Testis (tissue), 3 donors: ENCODE measurements around the gene RNU1-3. TPM values are rescaled to one million over a fixed set of nuclear protein-coding genes. Genes with fewer than 3 reads are reported as not detected.
"Not testable (repeated sequence)": the region's sequence is repeated elsewhere in the genome, so short reads cannot be mapped to it uniquely, and the experiment has no call there.

Experiments used
- DNase-seq: peaks from one replicate; pipeline ENCODE4 v3.0.0-alpha.2; 2019
- H3K27ac ChIP-seq, 2 donors: fragments of 200-600 bp; sonication (generic); one replicate each; pipeline ENCODE4 v1.5.1; 2019
- H3K27me3 ChIP-seq: fragments of 200-600 bp; sonication (generic); one replicate; pipeline ENCODE4 v1.5.1; 2019
- H3K36me3 ChIP-seq: fragments of 200-600 bp; sonication (generic); one replicate; pipeline ENCODE4 v1.5.1; 2017; ENCODE audit warnings: low read depth; ENCODE audit errors: missing control alignments
- H3K4me1 ChIP-seq: fragments of 200-600 bp; sonication (generic); one replicate; pipeline ENCODE4 v1.5.1; 2019
- H3K4me3 ChIP-seq, 2 donors: fragments of 200-600 bp; sonication (generic); one replicate each; pipeline ENCODE4 v1.5.1; 2017 to 2019
- H3K9me3 ChIP-seq: fragments of 200-600 bp; sonication (generic); one replicate; pipeline ENCODE4 v1.5.1; 2017
- CTCF ChIP-seq, 3 experiments: fragments of 450-650 bp in 2 of 3; fragments of 200-600 bp in 1 of 3; sonication (generic) in 1 of 3; IDR thresholded peaks; one replicate each; pipeline ENCODE4 v1.5.1; 2016 to 2019; ENCODE audit warnings: antibody characterized with exemption in 3 of 3, mild to moderate bottlenecking in 2 of 3, moderate library complexity in 1 of 3
- POLR2A ChIP-seq: fragments of 450-650 bp; IDR thresholded peaks from one replicate; pipeline ENCODE4 v1.6.1; 2017; ENCODE audit warnings: antibody characterized with exemption, mild to moderate bottlenecking, moderate library complexity
- WGBS, 2 donors: methylation state at CpG; one replicate each; pipeline ENCODE4 v1.1.5; 2018; 5-methylcytosine and 5-hydroxymethylcytosine counted together
- intact Hi-C: fragments of 100-400 bp; cut with DNase I; formaldehyde crosslinking; loops from one replicate; pipeline ENCODE4 v1.15.1; 2023; ENCODE audit warnings: low total_unique reads
- polyA plus RNA-seq: library from polyadenylated mRNA; stranded (reverse); fragments of 350-450 nt; fragmentation: Illumina TruSeq; extraction: RNeasy Lipid Tissue Mini Kit (QIAGEN cat#74804); gene quantifications from one replicate; pipeline ENCODE4 v1.2.3, GENCODE V29; 2014; ENCODE audit warnings: low read depth, low replicate concordance; ENCODE audit not compliant: insufficient read depth
- total RNA-seq, 2 donors: library from RNA; depleted of rRNA; stranded (reverse); fragments of >200 nt; gene quantifications; one replicate each; pipeline ENCODE4 v1.2.3, GENCODE V29; 2016

RNU1-3 gene
- total and polyA plus RNA-seq, 3 donors from 2014 or later: under 0.01 to 18.9 (median under 0.01) TPM

- H3K4me1 ChIP-seq, DNase-seq, H3K4me3 ChIP-seq, H3K27me3 ChIP-seq, H3K27ac ChIP-seq, intact Hi-C loops, H3K36me3 ChIP-seq, H3K9me3 ChIP-seq: not testable (repeated sequence)
- 27 to 40% methylated on average over 17 to 21 of the region's 29 CpGs for WGBS, 2 donors
Measured at GRCh38 chr1:16680366-16680765, 13.6 kb upstream of the RNU1-3 start.

- intact Hi-C loops: no loop called here
- TF ChIP-seq POLR2A (no peak), CTCF (IDR thresholded peaks at IDR 0.05) (no peak)
- H3K9me3 ChIP-seq: no peaks in the 10 kb centered on the region
- no peak overlapping the region for H3K27ac ChIP-seq
- H3K36me3 ChIP-seq: no peaks in the 10 kb centered on the region
- peaks cover 3% of the 10 kb centered on the region for H3K4me1 ChIP-seq
- no peaks in the 10 kb centered on the region for H3K27me3 ChIP-seq
- DNase-seq: no peak
- WGBS, 2 donors: 60 to 63% methylated on average over 25 to 34 of the region's 34 CpGs
- H3K4me3 ChIP-seq: no peak overlapping the region
Measured at GRCh38 chr1:16677552-16678431, 11.0 kb upstream of the RNU1-3 start.

- DNase-seq: not testable (repeated sequence)
Measured at GRCh38 chr1:16676661-16677523, 10.1 kb upstream of the RNU1-3 start.

DNA sequence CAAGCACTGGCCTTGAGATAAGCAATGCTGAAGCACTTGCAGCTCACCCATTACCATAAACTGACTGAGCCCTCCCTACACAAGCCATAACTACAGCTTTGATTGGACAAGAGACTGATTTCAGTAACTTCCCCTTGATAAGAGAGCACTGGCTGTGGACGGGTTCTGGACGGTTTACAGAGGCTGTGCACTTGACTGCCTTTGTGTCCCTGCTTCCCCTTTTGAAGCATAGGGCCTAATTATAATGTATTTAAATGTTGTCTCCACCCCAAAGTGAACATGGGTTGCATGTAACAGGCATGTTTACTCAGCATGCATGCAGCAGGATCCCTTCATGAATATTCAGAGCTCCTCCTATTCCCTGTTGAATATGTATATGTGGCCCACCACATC lies 8.4 kb upstream of the RNU1-3 start:
- H3K9me3 ChIP-seq, DNase-seq, H3K27me3 ChIP-seq, intact Hi-C loops, H3K36me3 ChIP-seq, H3K4me3 ChIP-seq, H3K4me1 ChIP-seq, H3K27ac ChIP-seq: not testable (repeated sequence)
- WGBS, 2 donors: 8% methylated on average over 2 of the region's 2 CpGs; no CpG with 5 or more reads in 1 of the 2 donors

More at GRCh38 chr1:16676661-16677523, 10.1 kb upstream of the RNU1-3 start:
- H3K9me3 ChIP-seq, H3K27me3 ChIP-seq, intact Hi-C loops, H3K27ac ChIP-seq, H3K4me3 ChIP-seq, H3K4me1 ChIP-seq, H3K36me3 ChIP-seq: not testable (repeated sequence)
- WGBS, 2 donors: 62 to 74% methylated on average over 22 of the region's 22 CpGs

DNA sequence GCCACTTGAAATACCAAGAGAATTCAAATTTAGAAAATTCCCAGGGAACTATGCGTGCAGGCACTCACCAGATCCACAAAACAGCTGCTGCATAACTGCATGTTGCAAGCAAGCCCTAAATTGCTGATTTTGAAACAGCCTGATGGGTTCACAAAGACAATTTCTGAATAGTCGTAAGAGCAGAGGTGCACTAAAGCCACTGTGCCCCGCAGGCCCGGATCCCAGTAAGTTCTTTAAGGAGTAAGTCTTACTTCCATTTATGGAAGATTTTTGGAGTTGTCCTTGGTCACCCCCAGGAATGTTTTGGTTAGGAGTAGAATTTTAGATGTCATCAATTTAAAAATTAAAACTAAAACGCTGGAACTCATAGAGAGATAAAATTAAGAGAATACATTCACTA lies 7.2 kb upstream of the RNU1-3 start:
- H3K9me3 ChIP-seq, H3K27ac ChIP-seq, H3K36me3 ChIP-seq, H3K4me1 ChIP-seq, H3K27me3 ChIP-seq, H3K4me3 ChIP-seq, DNase-seq, intact Hi-C loops: not testable (repeated sequence)
- WGBS, 2 donors: 20 to 33% methylated on average over 5 of the region's 5 CpGs

DNA sequence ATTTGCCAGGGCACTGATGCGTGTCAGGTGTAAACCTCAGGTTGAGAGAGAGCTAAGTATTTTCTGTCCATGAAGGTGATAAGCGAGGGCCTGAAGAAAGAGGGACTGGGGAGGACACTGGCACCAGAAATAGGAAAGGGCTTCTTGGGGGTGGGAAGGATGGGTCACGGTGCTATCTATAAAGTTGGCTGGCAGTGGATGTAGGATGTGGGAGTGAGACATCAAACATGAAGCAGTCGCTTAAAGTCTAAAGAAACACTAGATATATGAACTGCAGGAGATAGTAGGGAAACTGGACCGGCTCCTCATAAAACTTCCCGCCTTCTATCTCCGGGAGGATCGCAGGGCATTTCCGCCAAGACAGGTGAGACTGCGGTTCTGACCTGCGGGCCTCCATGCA lies 912 bp downstream of the RNU1-3 start:
- H3K9me3 ChIP-seq, H3K27me3 ChIP-seq, H3K36me3 ChIP-seq, H3K4me3 ChIP-seq, DNase-seq, H3K4me1 ChIP-seq, H3K27ac ChIP-seq, intact Hi-C loops: not testable (repeated sequence)
- WGBS, 2 donors: no CpG with 5 or more reads among the region's 11 CpGs

- intact Hi-C loops, H3K4me3 ChIP-seq, H3K27me3 ChIP-seq, H3K36me3 ChIP-seq, H3K27ac ChIP-seq, H3K9me3 ChIP-seq, DNase-seq, H3K4me1 ChIP-seq: not testable (repeated sequence)
- 71 to 77% methylated on average over 3 to 4 of the region's 32 CpGs for WGBS, 2 donors
Measured at GRCh38 chr1:16658234-16658633, 8.5 kb downstream of the RNU1-3 start.

- H3K27ac ChIP-seq, H3K4me3 ChIP-seq, DNase-seq, intact Hi-C loops, H3K27me3 ChIP-seq, H3K36me3 ChIP-seq, H3K9me3 ChIP-seq, H3K4me1 ChIP-seq: not testable (repeated sequence)
- no CpG with 5 or more reads among the region's 14 CpGs for WGBS, 2 donors
Measured at GRCh38 chr1:16656981-16657683, 9.6 kb downstream of the RNU1-3 start.

DNA sequence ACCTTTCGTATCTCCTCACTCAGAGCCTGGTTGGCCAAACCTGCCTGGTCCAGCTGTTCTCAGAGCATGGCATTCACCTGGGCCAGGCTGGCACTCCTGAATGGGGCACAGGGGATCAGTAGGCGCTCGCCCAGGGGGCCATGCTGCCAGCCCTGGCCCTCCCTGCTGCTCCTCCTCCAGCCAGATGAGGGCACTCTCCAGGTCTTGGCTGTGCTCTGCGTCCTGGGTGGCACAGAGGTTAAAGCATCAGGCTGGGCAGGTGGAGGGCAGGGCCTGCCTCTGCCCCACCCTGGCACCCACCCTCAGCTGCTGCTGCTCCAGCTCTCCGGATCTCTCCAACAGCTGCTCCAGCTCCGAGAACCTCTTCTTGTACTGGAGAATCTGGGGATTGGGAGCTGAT lies 10.2 kb downstream of the RNU1-3 start:
- H3K4me3 ChIP-seq, H3K27me3 ChIP-seq, H3K9me3 ChIP-seq, H3K27ac ChIP-seq, H3K4me1 ChIP-seq, DNase-seq, H3K36me3 ChIP-seq, intact Hi-C loops: not testable (repeated sequence)
- WGBS, 2 donors: no CpG with 5 or more reads among the region's 6 CpGs

- H3K27me3 ChIP-seq, H3K27ac ChIP-seq, H3K4me1 ChIP-seq, H3K4me3 ChIP-seq, H3K9me3 ChIP-seq, intact Hi-C loops, DNase-seq, H3K36me3 ChIP-seq: not testable (repeated sequence)
- 93 to 100% methylated on average over 1 of the region's 1 CpG for WGBS, 2 donors
Measured at GRCh38 chr1:16651560-16651959, 15.2 kb downstream of the RNU1-3 start.
